WTC11 (cell line): ENCODE measurements around the gene CCDC80. TPM values are rescaled to one million over a fixed set of nuclear protein-coding genes. Genes with fewer than 3 reads are reported as not detected.

Source experiments
- ATAC-seq: fragments of 200-7000 bp; cut with Tn5 transposase; 2 replicates; pipeline ENCODE4 v1.10.0; 2021; ENCODE audit warnings: mild to moderate bottlenecking, moderate library complexity
- Bru-seq: library from RNA; stranded (reverse); fragments of 400-500 nt; gene quantifications from one replicate; lab custom pipeline; 2021; lab: Mats Ljungman, UMichigan
- CTCF ChIA-PET: fragments of 300-600 bp; sonication (Branson Sonifier 250); formaldehyde crosslinking; loops from one replicate; lab custom pipeline; 2021; ENCODE audit warnings: antibody characterized with exemption; lab: Charles Lee
- POLR2A ChIA-PET: fragments of 350-600 bp; sonication (Branson Sonifier 250); formaldehyde crosslinking; loops from one replicate; lab custom pipeline; 2021; ENCODE audit warnings: antibody characterized with exemption; lab: Charles Lee
- DNase-seq: peaks from one replicate; pipeline ENCODE4 v3.0.0; 2021; ENCODE audit warnings: low spot score
- H3K27ac Mint-ChIP-seq: 2 replicates; pipeline ENCODE4 v1.8.0; 2021; ENCODE audit warnings: mixed read lengths
- H3K27me3 Mint-ChIP-seq: 2 replicates; pipeline ENCODE4 v1.8.0; 2021; ENCODE audit warnings: low read depth, mild to moderate bottlenecking, moderate library complexity, mixed read lengths
- H3K36me3 Mint-ChIP-seq: 2 replicates; pipeline ENCODE4 v1.8.0; 2021; ENCODE audit warnings: mixed read lengths
- H3K4me1 Mint-ChIP-seq: 2 replicates; pipeline ENCODE4 v1.8.0; 2022; ENCODE audit warnings: mixed read lengths
- H3K4me3 Mint-ChIP-seq: 2 replicates; pipeline ENCODE4 v1.8.0; 2021; ENCODE audit warnings: mild to moderate bottlenecking, moderate library complexity, mixed read lengths
- H3K9me3 Mint-ChIP-seq: 2 replicates; pipeline ENCODE4 v1.8.0; 2021; ENCODE audit warnings: mixed read lengths
- EMX1 ChIP-seq: fragments of 250-450 bp; sonication (Bioruptor Pico); IDR thresholded peaks from 2 replicates; pipeline ENCODE4 v1.8.0; 2021; ENCODE audit warnings: mild to moderate bottlenecking
- MXD4 ChIP-seq: fragments of 250-450 bp; sonication (Bioruptor Pico); IDR thresholded peaks from 2 replicates; pipeline ENCODE4 v1.8.0; 2021; ENCODE audit warnings: mild to moderate bottlenecking, moderate library complexity, borderline replicate concordance
- MYBL2 ChIP-seq: sonication (generic); formaldehyde crosslinking; IDR thresholded peaks from 2 replicates; pipeline ENCODE4 v1.8.1; 2023; ENCODE audit warnings: mild to moderate bottlenecking, moderate library complexity, missing genetic modification reagents
- NFATC4 ChIP-seq: fragments of 250-450 bp; sonication (Bioruptor Pico); IDR thresholded peaks from 2 replicates; pipeline ENCODE4 v1.9.0; 2021; ENCODE audit warnings: mild to moderate bottlenecking
- OVOL2 ChIP-seq: fragments of 250-450 bp; sonication (Bioruptor Pico); IDR thresholded peaks from 2 replicates; pipeline ENCODE4 v1.9.0; 2021; ENCODE audit warnings: mild to moderate bottlenecking, borderline replicate concordance
- RORB ChIP-seq: fragments of 250-450 bp; sonication (Bioruptor Pico); IDR thresholded peaks from 2 replicates; pipeline ENCODE4 v1.9.0; 2021; ENCODE audit warnings: mild to moderate bottlenecking
- SOX15 ChIP-seq: fragments of 250-450 bp; sonication (Bioruptor Pico); IDR thresholded peaks from 2 replicates; pipeline ENCODE4 v1.9.0; 2021; ENCODE audit warnings: mild to moderate bottlenecking
- ZNF317 ChIP-seq: sonication (generic); formaldehyde crosslinking; IDR thresholded peaks from 2 replicates; pipeline ENCODE4 v1.8.1; 2023; ENCODE audit warnings: low read depth, mild to moderate bottlenecking, moderate library complexity, missing genetic modification reagents, borderline replicate concordance
- ZNF416 ChIP-seq: fragments of 250-450 bp; sonication (Bioruptor Pico); IDR thresholded peaks from 2 replicates; pipeline ENCODE4 v1.9.0; 2021; ENCODE audit warnings: mild to moderate bottlenecking, inconsistent platforms
- ZNF671 ChIP-seq: fragments of 250-450 bp; sonication (Bioruptor Pico); IDR thresholded peaks from 2 replicates; pipeline ENCODE4 v1.8.0; 2021; ENCODE audit warnings: mild to moderate bottlenecking
- long read RNA-seq, 3 experiments: library from RNA in 1 of 3; library from capped mRNA in 1 of 3; library from polyadenylated mRNA in 1 of 3; unstranded in 2 of 3; stranded (forward) in 1 of 3; transcript quantifications; one replicate each; pipeline ENCODE4 v2.0.0, GENCODE V29; 2021
- total RNA-seq: library from RNA; stranded (reverse); gene quantifications from 3 replicates; pipeline ENCODE4 v1.2.3, GENCODE V29; 2021
- TF ChIP-seq, protein P1 (sequence below): fragments of 250-450 bp; sonication (Bioruptor Pico); IDR thresholded peaks from 2 replicates; pipeline ENCODE4 v1.9.0; 2021; ENCODE audit warnings: mild to moderate bottlenecking, borderline replicate concordance
- TF ChIP-seq, protein P2 (sequence below): fragments of 250-450 bp; sonication (Bioruptor Pico); IDR thresholded peaks from 2 replicates; pipeline ENCODE4 v2.1.2; 2022; ENCODE audit warnings: mild to moderate bottlenecking, moderate library complexity
- TF ChIP-seq, protein P3 (sequence below): fragments of 250-450 bp; sonication (Bioruptor Pico); IDR thresholded peaks from 2 replicates; pipeline ENCODE4 v1.9.0; 2021; ENCODE audit warnings: moderate library complexity, mild to moderate bottlenecking, inconsistent platforms, borderline replicate concordance
- TF ChIP-seq, protein P4 (sequence below): sonication (generic); formaldehyde crosslinking; IDR thresholded peaks from 2 replicates; pipeline ENCODE4 v1.8.1; 2022; ENCODE audit warnings: mild to moderate bottlenecking, moderate library complexity, missing genetic modification reagents
- TF ChIP-seq, protein P5 (sequence below): sonication (generic); formaldehyde crosslinking; IDR thresholded peaks from 2 replicates; pipeline ENCODE4 v1.8.0; 2022; ENCODE audit warnings: mild to moderate bottlenecking, missing genetic modification reagents
- TF ChIP-seq, protein P6 (sequence below): fragments of 250-450 bp; sonication (Bioruptor Pico); IDR thresholded peaks from 2 replicates; pipeline ENCODE4 v1.9.0; 2021; ENCODE audit warnings: mild to moderate bottlenecking

Gene CCDC80, protein sequence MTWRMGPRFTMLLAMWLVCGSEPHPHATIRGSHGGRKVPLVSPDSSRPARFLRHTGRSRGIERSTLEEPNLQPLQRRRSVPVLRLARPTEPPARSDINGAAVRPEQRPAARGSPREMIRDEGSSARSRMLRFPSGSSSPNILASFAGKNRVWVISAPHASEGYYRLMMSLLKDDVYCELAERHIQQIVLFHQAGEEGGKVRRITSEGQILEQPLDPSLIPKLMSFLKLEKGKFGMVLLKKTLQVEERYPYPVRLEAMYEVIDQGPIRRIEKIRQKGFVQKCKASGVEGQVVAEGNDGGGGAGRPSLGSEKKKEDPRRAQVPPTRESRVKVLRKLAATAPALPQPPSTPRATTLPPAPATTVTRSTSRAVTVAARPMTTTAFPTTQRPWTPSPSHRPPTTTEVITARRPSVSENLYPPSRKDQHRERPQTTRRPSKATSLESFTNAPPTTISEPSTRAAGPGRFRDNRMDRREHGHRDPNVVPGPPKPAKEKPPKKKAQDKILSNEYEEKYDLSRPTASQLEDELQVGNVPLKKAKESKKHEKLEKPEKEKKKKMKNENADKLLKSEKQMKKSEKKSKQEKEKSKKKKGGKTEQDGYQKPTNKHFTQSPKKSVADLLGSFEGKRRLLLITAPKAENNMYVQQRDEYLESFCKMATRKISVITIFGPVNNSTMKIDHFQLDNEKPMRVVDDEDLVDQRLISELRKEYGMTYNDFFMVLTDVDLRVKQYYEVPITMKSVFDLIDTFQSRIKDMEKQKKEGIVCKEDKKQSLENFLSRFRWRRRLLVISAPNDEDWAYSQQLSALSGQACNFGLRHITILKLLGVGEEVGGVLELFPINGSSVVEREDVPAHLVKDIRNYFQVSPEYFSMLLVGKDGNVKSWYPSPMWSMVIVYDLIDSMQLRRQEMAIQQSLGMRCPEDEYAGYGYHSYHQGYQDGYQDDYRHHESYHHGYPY
- total RNA-seq (5.0 to 10.9 TPM (median 5.2 TPM) in 3 replicates), Bru-seq, nascent RNA (percentile 22 among the genes with signal in this experiment)
- long read RNA-seq, experiment 1, full-length matches to known transcripts: 20 of 23 reads
- long read RNA-seq, experiment 1, partial matches to known transcripts: 1 of 23 reads
- long read RNA-seq, experiment 1, other reads (novel, unspliced or antisense): 2 of 23 reads
- long read RNA-seq, experiment 2, partial matches to known transcripts: 5 of 5 reads
- long read RNA-seq, experiment 2, other reads (novel, unspliced or antisense): 0 of 5 reads
- long read RNA-seq, experiment 3, partial matches to known transcripts: 2 of 2 reads
- long read RNA-seq, experiment 3, other reads (novel, unspliced or antisense): 0 of 2 reads

DNA sequence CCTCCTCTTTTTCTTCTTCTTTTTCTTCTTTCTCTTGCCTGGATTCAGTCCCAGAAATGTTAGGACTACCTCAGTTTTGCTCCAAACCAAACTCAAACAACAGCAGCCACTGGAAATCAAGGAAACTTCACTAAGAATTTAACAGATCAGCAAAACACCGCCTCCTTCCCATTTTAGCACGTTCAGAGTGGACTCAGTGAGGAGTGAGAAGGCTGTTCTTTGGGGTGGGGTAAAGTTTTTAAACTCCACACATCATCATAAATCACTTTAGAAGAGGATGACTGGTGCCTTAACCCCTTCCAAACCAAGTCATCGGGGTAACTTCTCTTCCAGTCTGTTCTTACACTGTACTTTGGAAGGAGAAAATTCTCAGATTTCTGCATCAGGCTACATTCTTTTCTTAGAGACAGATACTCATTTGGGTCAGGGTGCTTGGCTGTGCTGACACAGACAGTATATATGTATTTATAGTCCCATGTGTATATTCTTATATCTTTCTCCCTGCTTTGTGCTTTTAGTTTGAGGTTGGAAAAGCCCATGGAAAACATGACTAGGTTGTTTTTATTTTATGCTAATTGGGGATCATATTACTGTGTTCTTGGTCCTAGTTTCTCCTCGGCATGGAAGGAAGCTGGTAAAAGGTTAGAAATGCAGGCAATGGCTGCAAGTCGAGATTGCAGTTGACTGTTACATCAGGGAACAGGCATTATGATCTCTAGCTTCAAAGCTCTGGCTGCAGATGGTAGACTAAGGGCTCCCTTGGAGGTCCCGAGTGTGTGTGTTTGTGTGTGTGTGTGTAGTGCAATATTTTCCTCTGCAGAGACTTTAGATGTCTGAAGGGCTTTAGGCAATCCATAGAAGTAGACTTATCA, at the start of gene CCDC80:
Gene CCDC80 (minus strand): TSS at position 214 of the 872 bp plus-strand sequence. CDS start 1,238 bp downstream, outside the sequence.
- DNase-seq (no peak), ATAC-seq (peak; percentile 42)
- Mint-ChIP-seq H3K9me3 (peaks cover 11% of the 10 kb centered on the region), H3K27ac (no peak within 1 kb of the TSS), H3K27me3 (no peaks in the 10 kb centered on the region), H3K4me3 (no peak within 1 kb of the TSS), H3K4me1 (0 out of 2 replicates have a peak, but pooled peaks cover 5% of the 10 kb centered on the region), H3K36me3 (no peaks in the 10 kb centered on the region)
- ChIA-PET POLR2A (interaction anchor here (1.8 kb wide), 1 partner anchor 350 kb away, joined by 7 read pairs; the partner anchor contains the start of gene GTPBP8), CTCF (interaction anchor here (1.6 to 7.5 kb wide), 8 partner anchors 11 to 530 kb away, joined by 3 to 66 read pairs (median 8); no protein-coding TSS in a partner anchor)
- TF ChIP-seq ZNF671 (peak; percentile 79), NFATC4 (CRISPR knock-in tag) (peak; percentile 87), ZNF317 (no peak), MYBL2 (no peak), MXD4 (CRISPR knock-in tag) (no peak), ZNF416 (no peak), OVOL2 (CRISPR knock-in tag) (0 out of 2 replicates have a peak, but pooled peaks have one; percentile 36), EMX1 (CRISPR knock-in tag) (peak; percentile 87), RORB (CRISPR knock-in tag) (peak; percentile 92), SOX15 (peak; percentile 83; the same call in 1 of the 2 replicates)
- TF ChIP-seq, protein P1, sequence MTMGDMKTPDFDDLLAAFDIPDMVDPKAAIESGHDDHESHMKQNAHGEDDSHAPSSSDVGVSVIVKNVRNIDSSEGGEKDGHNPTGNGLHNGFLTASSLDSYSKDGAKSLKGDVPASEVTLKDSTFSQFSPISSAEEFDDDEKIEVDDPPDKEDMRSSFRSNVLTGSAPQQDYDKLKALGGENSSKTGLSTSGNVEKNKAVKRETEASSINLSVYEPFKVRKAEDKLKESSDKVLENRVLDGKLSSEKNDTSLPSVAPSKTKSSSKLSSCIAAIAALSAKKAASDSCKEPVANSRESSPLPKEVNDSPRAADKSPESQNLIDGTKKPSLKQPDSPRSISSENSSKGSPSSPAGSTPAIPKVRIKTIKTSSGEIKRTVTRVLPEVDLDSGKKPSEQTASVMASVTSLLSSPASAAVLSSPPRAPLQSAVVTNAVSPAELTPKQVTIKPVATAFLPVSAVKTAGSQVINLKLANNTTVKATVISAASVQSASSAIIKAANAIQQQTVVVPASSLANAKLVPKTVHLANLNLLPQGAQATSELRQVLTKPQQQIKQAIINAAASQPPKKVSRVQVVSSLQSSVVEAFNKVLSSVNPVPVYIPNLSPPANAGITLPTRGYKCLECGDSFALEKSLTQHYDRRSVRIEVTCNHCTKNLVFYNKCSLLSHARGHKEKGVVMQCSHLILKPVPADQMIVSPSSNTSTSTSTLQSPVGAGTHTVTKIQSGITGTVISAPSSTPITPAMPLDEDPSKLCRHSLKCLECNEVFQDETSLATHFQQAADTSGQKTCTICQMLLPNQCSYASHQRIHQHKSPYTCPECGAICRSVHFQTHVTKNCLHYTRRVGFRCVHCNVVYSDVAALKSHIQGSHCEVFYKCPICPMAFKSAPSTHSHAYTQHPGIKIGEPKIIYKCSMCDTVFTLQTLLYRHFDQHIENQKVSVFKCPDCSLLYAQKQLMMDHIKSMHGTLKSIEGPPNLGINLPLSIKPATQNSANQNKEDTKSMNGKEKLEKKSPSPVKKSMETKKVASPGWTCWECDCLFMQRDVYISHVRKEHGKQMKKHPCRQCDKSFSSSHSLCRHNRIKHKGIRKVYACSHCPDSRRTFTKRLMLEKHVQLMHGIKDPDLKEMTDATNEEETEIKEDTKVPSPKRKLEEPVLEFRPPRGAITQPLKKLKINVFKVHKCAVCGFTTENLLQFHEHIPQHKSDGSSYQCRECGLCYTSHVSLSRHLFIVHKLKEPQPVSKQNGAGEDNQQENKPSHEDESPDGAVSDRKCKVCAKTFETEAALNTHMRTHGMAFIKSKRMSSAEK: peak; percentile 83; the same call in 1 of the 2 replicates
- TF ChIP-seq, protein P2, sequence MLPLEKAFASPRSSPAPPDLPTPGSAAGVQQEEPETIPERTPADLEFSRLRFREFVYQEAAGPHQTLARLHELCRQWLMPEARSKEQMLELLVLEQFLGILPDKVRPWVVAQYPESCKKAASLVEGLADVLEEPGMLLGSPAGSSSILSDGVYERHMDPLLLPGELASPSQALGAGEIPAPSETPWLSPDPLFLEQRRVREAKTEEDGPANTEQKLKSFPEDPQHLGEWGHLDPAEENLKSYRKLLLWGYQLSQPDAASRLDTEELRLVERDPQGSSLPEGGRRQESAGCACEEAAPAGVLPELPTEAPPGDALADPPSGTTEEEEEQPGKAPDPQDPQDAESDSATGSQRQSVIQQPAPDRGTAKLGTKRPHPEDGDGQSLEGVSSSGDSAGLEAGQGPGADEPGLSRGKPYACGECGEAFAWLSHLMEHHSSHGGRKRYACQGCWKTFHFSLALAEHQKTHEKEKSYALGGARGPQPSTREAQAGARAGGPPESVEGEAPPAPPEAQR (CRISPR knock-in tag): no peak
- TF ChIP-seq, protein P3, sequence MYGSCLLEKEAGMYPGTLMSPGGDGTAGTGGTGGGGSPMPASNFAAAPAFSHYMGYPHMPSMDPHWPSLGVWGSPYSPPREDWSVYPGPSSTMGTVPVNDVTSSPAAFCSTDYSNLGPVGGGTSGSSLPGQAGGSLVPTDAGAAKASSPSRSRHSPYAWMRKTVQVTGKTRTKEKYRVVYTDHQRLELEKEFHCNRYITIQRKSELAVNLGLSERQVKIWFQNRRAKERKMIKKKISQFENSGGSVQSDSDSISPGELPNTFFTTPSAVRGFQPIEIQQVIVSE (CRISPR knock-in tag): peak; percentile 94
- TF ChIP-seq, protein P4, sequence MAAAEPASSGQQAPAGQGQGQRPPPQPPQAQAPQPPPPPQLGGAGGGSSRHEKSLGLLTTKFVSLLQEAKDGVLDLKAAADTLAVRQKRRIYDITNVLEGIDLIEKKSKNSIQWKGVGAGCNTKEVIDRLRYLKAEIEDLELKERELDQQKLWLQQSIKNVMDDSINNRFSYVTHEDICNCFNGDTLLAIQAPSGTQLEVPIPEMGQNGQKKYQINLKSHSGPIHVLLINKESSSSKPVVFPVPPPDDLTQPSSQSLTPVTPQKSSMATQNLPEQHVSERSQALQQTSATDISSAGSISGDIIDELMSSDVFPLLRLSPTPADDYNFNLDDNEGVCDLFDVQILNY (CRISPR knock-in tag): no peak
- TF ChIP-seq, protein P5, sequence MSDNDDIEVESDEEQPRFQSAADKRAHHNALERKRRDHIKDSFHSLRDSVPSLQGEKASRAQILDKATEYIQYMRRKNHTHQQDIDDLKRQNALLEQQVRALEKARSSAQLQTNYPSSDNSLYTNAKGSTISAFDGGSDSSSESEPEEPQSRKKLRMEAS (CRISPR knock-in tag): no peak
- TF ChIP-seq, protein P6, sequence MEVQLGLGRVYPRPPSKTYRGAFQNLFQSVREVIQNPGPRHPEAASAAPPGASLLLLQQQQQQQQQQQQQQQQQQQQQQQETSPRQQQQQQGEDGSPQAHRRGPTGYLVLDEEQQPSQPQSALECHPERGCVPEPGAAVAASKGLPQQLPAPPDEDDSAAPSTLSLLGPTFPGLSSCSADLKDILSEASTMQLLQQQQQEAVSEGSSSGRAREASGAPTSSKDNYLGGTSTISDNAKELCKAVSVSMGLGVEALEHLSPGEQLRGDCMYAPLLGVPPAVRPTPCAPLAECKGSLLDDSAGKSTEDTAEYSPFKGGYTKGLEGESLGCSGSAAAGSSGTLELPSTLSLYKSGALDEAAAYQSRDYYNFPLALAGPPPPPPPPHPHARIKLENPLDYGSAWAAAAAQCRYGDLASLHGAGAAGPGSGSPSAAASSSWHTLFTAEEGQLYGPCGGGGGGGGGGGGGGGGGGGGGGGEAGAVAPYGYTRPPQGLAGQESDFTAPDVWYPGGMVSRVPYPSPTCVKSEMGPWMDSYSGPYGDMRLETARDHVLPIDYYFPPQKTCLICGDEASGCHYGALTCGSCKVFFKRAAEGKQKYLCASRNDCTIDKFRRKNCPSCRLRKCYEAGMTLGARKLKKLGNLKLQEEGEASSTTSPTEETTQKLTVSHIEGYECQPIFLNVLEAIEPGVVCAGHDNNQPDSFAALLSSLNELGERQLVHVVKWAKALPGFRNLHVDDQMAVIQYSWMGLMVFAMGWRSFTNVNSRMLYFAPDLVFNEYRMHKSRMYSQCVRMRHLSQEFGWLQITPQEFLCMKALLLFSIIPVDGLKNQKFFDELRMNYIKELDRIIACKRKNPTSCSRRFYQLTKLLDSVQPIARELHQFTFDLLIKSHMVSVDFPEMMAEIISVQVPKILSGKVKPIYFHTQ (CRISPR knock-in tag): peak; percentile 70; the same call in 1 of the 2 replicates
- TF ChIP-seq, all 79 proteins: peak for 9
